ENCODE results near the gene RPL13A. TPM values are rescaled to one million over a fixed set of nuclear protein-coding genes. Genes with fewer than 3 reads are reported as not detected.

RPL13A gene
- total and polyA plus RNA-seq, 12 donors = 1,171 to 2,740 (median 1,355) TPM

DNA sequence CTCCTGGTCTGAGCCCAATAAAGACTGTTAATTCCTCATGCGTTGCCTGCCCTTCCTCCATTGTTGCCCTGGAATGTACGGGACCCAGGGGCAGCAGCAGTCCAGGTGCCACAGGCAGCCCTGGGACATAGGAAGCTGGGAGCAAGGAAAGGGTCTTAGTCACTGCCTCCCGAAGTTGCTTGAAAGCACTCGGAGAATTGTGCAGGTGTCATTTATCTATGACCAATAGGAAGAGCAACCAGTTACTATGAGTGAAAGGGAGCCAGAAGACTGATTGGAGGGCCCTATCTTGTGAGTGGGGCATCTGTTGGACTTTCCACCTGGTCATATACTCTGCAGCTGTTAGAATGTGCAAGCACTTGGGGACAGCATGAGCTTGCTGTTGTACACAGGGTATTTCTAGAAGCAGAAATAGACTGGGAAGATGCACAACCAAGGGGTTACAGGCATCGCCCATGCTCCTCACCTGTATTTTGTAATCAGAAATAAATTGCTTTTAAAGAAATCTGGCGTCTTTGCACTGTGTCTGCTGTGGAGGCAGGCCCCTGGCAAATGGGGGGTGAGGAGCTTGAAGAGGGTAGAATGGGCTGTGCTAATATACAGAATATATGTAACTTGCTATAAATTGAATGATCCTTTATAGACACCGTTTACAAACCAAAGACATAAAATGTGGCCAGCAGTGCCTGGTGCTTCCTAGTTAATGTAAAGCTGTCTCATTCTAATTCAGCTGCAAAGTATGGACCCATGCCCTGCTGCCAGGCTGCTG, 4.6 kb downstream of the RPL13A start:
- Histone ChIP-seq H3K27me3 (no peaks in the 10 kb centered on the region), H3K4me3 (no peak overlapping the region), H3K9me3 (no peaks in the 10 kb centered on the region), H3K27ac (no peak overlapping the region), H3K36me3 (peaks cover 12 to 52% (median 40%) of the 10 kb centered on the region in 9 donors), H3K4me1 (peaks cover 15 to 43% (median 35%) of the 10 kb centered on the region in 9 donors)
- no peak for TF ChIP-seq CTCF (IDR thresholded peaks at IDR 0.05)
- DNase-seq (no peak), ATAC-seq (no peak)
- intact Hi-C loops (cut with DNase I) = no loop called here
- 64 to 69% methylated on average over 7 of the region's 7 CpGs for WGBS, 2 donors

DNA sequence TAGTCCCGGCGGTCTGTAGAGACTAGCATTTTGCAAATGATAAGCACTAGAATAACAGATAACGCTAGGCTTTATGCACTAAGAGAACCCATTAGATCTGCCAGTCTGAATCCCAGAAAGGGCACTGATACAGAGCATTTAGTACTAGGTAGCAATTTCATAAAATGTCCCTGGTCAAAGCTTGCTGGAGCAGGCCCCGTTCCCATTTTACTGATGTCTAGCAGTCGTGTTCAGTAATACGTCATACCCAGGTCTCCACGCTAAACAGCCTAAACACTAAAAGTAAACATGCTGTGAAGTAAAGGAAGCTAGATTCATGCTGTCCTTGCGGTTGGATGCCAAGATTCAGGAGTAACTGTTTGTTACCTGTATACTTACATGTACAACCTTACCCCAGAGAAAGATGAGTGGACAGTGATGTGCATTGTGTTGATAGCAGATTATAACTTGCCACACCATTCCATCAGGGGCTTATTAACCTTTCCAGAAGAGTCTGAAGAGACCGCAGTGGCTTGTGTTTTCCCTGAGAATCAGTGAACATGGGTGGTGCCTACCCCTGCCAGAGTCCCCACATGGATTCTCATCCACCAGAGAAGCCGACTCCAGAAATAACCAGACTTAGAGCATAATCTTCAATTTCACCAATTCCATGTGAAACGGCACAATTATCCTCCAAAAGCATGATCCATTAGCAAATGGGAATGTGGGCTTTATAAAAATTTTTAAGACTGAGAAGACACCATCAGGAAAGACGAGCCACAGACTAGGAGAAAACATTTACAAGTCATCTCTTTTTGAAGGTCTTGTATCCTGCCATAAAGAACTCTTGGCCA, 5.4 kb downstream of the RPL13A start:
- DNase-seq (no peak), ATAC-seq (no peak)
- intact Hi-C loops (cut with DNase I) = no loop called here
- Histone ChIP-seq H3K27me3 (no peaks in the 10 kb centered on the region), H3K36me3 (peaks cover 12 to 59% (median 46%) of the 10 kb centered on the region in 9 donors), H3K4me3 (no peak overlapping the region), H3K9me3 (no peaks in the 10 kb centered on the region), H3K4me1 (peaks cover 22 to 51% (median 42%) of the 10 kb centered on the region in 9 donors), H3K27ac (peak overlapping the region in 1 of 10 donors; percentile 15)
- 67 to 71% methylated on average over 12 of the region's 12 CpGs for WGBS, 2 donors
- TF ChIP-seq CTCF (IDR thresholded peaks at IDR 0.05) = no peak

- TF ChIP-seq CTCF (IDR thresholded peaks at IDR 0.05) = no peak
- no peak for ATAC-seq
- Histone ChIP-seq H3K27me3 (no peaks in the 10 kb centered on the region), H3K4me1 (peaks cover 11 to 60% (median 49%) of the 10 kb centered on the region in 9 donors), H3K9me3 (no peaks in the 10 kb centered on the region), H3K27ac (peak overlapping the region; percentile 87 to 99 (median 92)), H3K36me3 (peaks cover 0 to 51% (median 45%) of the 10 kb centered on the region in 9 donors), H3K4me3 (peak overlapping the region; percentile 63 to 97 (median 82))
- no peak for DNase-seq
- intact Hi-C loops (cut with DNase I) = loop anchor here in 4 of 10 donors (1.0 to 5.0 kb wide), 4 partner anchors 9 to 381 kb away; partner anchors contain the start of genes AKT1S1 (in 1 of the 4), PRMT1 (in 1 of the 4), RPL13A (in 1 of the 4) and TBC1D17 (in 1 of the 4)
- WGBS, 2 donors = 0 to 1% methylated on average over 11 of the region's 11 CpGs
Observed at GRCh38 chr19:49496574-49497008, 9.2 kb downstream of the RPL13A start.
